HG03575 (cell line): ENCODE measurements around the gene GJB3.

ENCODE experiments used
- ATAC-seq: cut with Tn5 transposase; IDR thresholded peaks from one replicate; pipeline ENCODE4 v1.9.1; 2021; ENCODE audit not compliant: unreplicated experiment, insufficient number of reproducible peaks, low FRiP score; ENCODE audit errors: extremely low read depth

Gene GJB3

DNA sequence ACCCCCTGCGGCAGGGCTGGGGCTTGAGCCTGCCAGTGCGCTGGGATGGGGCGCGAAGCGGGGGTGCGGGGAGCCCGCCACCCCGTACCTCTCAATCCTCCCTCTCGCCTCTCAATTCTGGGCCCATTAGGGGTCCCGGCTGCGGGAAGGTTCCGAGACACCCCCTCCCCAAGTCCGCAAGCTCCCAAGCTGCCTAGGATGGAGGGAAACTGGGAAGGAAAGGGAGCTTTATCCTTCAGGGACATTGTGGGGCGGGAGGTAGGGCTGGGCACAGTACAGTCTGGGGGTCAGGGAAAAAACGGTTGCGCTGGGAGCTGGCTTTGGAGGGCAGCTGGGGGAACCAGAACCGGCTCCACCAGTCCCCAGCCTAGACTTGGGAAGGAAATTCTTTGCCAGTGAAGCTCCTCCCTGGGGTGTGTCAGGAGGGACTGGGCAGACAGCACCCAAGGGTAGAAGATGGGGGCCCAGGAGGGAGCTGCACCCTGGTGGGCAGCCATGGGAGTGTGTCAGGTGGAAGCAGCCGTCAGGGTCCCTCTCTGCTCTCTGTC is 904 bp downstream of the GJB3 start:
- ATAC-seq: no peak

DNA sequence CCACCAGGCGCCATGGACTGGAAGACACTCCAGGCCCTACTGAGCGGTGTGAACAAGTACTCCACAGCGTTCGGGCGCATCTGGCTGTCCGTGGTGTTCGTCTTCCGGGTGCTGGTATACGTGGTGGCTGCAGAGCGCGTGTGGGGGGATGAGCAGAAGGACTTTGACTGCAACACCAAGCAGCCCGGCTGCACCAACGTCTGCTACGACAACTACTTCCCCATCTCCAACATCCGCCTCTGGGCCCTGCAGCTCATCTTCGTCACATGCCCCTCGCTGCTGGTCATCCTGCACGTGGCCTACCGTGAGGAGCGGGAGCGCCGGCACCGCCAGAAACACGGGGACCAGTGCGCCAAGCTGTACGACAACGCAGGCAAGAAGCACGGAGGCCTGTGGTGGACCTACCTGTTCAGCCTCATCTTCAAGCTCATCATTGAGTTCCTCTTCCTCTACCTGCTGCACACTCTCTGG is 3.8 kb downstream of the GJB3 start:
- no peak for ATAC-seq

DNA sequence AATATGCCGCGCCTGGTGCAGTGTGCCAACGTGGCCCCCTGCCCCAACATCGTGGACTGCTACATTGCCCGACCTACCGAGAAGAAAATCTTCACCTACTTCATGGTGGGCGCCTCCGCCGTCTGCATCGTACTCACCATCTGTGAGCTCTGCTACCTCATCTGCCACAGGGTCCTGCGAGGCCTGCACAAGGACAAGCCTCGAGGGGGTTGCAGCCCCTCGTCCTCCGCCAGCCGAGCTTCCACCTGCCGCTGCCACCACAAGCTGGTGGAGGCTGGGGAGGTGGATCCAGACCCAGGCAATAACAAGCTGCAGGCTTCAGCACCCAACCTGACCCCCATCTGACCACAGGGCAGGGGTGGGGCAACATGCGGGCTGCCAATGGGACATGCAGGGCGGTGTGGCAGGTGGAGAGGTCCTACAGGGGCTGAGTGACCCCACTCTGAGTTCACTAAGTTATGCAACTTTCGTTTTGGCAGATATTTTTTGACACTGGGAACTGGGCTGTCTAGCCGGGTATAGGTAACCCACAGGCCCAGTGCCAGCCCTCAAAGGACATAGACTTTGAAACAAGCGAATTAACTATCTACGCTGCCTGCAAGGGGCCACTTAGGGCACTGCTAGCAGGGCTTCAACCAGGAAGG is 4.3 kb downstream of the GJB3 start:
- no peak for ATAC-seq

DNA sequence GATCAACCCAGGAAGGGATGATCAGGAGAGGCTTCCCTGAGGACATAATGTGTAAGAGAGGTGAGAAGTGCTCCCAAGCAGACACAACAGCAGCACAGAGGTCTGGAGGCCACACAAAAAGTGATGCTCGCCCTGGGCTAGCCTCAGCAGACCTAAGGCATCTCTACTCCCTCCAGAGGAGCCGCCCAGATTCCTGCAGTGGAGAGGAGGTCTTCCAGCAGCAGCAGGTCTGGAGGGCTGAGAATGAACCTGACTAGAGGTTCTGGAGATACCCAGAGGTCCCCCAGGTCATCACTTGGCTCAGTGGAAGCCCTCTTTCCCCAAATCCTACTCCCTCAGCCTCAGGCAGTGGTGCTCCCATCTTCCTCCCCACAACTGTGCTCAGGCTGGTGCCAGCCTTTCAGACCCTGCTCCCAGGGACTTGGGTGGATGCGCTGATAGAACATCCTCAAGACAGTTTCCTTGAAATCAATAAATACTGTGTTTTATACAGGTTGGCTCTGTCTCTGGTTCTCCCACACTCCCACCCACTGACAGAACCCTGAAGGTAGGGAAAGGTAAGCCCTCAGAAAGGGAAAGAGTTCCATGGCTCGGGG is 5.0 kb downstream of the GJB3 start:
- no peak for ATAC-seq

DNA sequence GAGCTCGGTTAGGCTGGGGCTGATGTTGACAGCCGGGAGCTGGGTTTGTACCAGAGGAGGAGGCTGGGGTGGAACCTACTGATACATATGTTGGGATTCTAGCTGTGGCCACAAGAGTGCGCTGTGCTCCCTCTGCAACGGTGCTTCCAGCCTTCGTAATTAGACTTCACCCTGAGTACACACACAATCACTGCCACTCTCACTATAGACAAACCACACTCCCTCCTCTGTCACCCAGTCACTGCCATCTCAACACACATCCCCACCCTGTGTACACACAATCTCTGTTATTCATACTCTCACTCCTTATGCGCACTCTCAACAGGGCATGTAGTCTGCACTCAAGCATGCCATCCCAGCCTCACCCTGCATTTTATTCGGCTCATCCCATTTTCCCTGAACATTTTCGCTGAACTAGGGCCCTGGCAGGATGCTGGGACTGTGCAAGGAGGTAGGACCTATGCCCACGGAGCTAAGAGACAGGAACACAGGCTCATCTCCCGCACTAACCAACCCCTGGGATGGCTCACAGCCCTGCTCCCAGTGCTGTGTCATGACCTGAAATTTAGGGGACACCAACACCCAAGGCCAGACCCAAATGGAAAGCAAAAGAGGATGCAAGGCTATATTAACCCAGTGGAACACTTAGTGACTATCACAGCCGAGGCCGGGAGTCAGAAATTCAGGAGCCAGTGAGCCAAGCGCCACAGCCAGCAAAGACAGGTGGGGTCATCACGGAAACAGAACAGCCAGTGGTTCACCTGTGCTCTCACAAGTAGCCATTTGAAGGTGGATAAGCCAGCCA is 5.7 kb downstream of the GJB3 start:
- no peak for ATAC-seq

DNA sequence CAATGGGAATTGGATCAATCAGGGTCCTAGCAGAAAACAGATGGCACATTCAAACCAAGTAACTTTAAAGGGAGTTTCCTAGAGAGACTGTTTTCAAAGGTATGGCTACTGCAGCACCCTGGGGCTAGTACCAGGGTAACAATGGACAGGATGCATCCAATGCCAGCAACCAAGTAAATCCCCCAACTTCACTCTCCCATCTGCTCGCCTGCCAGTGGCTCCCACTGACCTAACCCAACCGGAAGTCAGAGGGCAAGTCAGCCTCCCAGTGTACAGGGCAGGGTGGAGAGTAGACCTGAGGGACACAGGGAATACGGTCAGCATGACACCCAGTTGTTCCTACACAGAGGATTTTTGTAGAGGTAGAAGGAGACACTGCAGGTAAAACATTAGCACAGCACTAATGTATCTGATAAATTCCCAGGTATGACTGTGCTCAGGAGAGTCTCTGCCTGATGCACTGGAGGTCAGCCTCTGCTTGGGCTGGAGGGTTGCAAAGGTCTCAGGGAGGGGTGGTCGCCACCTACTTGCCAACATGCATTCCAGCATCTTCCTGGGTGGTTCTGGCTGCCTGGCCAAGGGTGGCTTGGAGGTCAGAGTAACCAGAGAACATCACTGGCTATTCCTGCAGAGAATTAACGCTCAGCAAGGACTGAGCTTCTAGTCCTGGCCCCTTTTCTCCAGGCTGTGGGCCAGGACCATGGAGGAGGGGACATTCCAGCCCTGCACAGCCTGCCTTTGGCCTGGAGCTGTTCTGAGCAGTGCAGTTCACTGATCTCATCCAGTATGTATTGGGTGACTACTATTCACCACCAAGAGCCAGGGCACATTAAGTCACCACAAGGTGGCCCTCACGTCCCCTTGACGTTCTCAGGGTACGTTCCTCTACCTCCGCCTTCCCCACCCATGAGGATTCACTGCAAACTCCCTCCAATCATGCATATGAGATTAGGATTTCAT is 6.7 kb downstream of the GJB3 start:
- ATAC-seq: no peak

DNA sequence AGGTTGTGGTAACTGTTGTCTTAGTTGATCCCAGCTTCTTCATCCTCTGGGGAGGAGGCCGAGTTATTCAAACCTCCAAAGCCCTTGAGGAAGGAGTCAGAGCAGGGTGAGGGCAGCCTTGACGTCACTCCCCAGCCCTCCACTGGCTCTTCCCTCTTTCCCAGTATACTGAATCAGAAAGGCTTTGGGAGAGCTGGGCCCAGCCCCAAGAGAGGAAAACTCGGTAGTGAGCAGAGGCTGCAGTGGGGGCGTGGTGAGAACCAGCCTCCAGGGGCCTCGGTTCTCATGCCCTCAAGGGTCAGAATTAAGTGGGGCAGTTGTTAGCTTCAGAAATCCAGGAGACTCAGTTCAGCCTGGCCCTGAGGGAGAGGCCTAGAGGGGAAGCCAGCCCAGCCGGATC is 10.0 kb downstream of the GJB3 start:
- no peak for ATAC-seq

DNA sequence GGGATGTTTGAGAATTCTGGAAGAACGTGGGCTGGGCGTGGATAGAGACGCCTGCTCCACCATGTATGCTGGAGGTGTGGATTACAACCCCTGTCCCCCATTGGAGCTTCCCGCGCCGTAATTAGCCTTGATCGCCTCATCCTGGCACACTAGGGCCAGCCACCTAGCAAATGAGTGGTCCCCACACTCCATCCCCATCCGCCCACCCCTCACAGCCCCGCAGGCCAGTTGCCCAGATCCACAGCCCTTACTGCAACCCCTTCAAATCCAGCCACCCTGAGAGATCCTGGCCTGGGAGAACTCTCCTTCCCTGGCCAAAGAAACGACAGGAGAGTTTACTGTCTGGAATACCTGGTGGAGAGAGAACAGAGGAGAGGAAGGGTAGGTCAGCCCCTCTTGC is 11.4 kb downstream of the GJB3 start:
- ATAC-seq: no peak

DNA sequence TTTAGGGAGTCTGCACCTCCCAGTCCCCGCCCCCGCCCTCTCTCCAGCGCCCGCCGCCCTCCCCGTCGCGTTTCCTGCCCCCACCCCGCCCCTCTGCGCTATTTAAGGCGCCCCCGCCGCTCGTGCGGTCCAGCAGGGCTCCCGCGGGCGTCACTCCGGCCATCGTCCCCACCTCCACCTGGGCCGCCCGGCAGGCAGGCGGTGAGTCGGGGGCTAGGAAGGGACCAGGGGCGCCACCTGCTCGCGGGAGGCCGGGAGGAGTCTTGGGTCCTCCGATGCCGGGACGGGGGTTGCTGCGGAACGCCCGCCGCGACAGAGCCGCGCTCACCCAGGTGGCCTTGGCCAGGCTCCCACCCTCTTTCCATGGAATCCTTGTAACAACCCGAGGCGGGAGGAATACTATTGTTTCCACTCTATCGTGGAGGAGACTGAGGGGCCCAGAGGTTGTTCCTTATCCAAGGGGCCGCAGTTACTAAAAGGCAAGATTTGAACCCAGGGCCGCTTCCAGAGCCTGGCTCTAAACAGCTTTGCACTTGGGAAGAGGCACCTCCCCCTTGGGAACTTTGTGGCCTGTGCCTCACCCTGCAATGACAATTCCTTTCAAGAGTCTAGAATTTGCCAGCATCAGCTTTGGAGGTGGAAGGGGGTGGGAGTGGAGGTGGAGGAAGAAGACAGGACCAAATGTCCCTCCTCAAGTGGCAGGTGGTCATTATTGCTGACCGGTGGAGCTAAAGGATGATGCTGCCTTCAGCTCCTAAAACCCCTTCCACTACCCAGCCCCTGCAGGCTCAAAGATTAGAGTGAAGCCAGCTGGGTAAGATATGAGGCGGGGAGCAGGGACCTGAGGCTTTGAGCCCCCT is 12.1 kb downstream of the GJB3 start, which contains the start of gene GJA4:
Gene GJA4 (plus strand): TSS at position 132 of the 860 bp plus-strand sequence. CDS start 1,215 bp downstream, outside the sequence.
- no peak for ATAC-seq

DNA sequence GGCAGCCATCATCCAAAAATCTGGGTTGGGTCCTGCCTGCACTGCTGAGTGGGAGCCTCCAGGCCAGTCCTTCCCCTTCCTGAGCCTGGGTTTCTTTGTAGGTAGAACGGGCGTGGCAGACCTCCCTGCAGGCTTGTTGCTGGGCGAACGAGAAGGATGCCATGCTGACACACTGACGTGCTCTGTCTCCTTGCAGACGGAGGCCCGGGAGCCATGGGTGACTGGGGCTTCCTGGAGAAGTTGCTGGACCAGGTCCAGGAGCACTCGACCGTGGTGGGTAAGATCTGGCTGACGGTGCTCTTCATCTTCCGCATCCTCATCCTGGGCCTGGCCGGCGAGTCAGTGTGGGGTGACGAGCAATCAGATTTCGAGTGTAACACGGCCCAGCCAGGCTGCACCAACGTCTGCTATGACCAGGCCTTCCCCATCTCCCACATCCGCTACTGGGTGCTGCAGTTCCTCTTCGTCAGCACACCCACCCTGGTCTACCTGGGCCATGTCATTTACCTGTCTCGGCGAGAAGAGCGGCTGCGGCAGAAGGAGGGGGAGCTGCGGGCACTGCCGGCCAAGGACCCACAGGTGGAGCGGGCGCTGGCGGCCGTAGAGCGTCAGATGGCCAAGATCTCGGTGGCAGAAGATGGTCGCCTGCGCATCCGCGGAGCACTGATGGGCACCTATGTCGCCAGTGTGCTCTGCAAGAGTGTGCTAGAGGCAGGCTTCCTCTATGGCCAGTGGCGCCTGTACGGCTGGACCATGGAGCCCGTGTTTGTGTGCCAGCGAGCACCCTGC is 13.2 kb downstream of the GJB3 start:
- ATAC-seq: no peak

DNA sequence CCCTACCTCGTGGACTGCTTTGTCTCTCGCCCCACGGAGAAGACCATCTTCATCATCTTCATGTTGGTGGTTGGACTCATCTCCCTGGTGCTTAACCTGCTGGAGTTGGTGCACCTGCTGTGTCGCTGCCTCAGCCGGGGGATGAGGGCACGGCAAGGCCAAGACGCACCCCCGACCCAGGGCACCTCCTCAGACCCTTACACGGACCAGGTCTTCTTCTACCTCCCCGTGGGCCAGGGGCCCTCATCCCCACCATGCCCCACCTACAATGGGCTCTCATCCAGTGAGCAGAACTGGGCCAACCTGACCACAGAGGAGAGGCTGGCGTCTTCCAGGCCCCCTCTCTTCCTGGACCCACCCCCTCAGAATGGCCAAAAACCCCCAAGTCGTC is 13.8 kb downstream of the GJB3 start:
- no peak for ATAC-seq

DNA sequence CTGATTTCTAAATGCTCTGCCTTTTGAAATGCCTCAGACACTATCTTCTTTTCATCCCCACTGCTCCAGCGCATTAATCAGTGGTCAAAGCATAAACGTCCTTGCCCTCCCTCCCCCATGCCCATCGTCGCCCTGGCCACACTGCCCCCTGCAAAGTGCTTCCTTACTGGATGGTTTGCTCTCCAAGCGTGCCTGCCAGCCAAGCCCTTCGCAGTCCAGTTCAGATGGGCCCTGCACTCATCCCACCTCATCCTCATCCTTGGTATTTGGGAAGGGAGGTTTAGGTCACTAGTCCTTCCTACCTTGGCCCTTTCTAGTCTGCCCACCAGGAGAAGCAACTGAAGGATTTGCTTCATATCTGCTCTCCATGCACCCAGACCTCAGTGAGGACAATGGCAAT is 14.9 kb downstream of the GJB3 start:
- no peak for ATAC-seq

DNA sequence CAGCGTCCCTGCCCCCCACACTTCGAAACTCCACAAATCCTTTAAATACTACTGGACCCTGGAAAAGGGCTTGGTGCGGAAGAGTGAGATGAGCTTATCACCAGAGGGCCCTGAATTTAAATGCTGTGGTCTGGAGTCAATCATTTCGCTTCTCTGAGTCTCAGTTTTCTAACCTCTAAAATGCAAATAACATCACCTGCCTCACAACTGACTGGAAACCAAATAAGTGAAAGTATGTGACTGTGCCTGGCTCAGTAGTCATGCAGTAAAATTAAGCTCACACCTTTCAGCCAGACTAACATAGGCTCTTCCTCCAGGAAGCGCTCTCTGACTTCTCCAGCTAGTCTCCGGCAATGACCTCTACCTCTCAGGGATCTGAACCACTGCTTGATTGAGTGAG is 16.0 kb downstream of the GJB3 start:
- ATAC-seq: no peak

DNA sequence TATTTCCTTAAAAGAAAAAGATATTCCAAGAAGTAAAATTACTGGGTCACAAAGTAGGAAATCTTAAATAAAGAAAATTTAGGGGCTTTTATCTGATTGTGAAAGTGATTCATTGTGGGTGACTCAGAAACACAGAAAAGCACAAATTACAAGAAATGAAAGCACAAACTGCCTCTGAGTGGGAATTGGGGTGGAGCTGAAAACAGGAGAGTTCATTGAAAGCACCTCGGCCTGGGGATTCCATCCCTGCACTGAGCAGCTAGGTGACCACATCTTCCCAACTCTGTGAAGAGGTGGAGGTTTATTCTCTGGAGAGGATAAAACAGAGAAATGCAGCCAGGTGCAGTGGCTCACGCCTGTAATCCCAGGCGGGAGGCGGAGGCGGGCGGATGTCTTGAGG is 19.2 kb downstream of the GJB3 start:
- no peak for ATAC-seq

DNA sequence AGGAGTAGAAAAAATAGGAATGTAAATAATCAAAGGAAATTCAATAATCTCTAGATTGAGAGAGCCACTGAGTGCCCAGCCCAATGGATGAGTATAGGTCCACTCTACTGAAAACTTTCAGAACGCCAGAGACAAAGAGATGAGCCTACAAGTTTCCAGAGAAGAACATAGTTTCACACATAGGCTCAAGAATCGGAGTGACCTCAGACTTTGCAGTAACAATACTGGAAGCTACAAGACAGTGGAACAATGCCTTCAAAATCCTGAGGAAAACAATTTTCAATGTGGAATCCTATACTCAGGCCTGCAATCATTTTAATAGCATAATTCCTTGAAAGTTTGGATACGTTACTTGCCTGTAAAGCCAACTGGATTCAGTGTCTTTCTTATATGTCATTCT is 22.8 kb downstream of the GJB3 start:
- no peak for ATAC-seq

DNA sequence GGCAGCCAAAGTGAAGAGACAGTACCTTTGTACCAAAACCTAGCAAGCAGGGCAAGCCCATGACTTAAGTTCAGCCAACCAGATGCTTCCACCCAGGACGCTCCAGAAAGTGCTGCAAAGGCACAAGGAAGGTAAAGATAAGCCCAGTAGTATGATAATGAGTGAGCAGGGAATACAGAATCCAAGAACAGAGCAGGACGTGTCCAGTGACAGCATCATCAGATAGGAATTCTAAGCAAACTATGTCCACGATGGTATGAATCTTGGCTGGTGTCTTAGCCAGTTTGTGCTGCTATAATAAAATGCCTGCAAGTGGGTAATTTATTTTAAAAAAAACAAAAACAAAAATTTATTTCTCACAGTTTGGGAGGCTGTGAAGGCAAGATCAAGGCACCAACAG is 25.4 kb downstream of the GJB3 start:
- no peak for ATAC-seq

DNA sequence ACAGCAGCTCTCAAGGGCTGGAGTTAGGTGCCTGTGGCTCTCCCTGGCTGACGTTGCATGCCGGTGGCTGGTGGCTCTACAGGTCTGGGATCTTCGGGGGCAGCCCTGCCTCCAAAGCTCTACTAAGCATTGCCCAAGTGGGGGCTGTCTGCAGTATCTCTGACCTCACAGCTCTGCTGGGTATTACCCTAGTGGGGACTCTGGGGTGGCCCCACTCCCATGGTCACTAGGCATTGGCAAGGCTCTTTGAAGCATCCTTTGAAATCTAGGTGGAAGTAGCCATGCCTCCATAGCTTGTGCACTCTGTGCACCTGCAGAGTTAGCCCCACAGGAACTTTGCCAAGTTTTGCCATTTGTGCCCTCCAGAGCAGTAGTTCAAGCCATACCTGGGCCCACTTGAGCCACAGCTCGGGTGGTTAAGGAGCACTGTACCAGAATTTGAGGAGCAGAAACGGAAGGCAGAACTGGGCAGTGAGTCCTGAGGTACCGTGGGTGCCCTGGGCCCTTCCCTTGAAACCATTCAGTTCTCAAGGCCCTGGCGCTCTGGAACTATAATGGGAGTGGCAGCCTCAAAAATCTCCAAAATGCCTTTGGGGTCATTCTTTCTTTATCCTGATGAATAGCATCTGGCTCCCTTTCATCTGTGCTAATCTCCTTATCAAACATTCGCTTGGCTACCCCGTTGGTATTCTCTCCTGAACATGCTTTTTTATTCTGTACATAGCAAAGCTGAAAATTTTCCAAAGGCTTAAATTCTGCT is 27.2 kb downstream of the GJB3 start:
- no peak for ATAC-seq
